ENCODE measurements around the gene ASPG.

ASPG gene

DNA sequence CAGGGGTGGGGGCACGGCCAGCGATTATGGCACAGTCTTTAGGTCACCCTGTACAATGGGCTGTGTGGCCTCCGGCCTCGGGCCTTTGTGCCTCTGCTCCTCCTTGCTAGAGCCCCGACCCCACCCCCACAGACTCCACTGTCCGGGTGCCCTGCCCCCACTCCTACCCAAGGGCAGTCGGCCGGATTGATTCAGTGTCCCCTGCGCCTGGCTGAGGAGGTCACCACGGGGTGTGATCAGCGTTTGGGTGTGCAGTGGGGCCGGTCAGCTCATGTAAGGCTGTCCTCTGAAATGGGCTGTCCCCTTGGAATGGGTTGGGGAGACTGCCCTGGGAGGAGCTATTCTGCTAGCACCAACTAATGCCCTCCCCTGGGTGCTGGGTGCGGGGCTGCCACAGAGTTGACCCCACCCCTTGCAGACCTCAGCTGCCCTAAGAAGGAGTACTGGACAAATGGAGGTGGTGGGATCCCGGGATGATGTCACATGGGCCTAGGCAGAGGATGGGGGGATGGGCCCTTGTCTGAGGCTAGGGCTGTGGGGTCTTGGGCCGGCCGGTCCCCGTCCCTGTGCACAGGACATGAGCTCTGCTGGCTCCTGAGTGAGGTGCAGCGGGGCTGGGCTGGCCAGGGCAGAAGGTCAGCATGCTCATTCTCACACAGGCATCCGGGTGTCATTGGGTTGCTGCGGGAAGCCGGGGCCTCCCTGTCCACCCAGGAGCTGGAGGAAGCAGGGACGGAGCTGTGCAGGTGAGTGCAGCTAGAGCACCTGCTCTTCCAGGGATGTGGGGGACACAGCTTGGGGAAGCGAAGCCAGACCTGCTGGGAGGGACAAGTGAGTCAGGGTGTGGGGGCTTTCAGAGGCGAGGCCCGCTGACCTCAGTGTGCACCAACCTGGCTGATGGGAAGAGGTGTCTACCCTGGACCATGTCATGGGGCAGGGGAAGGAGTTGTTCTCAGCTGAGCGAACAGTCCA lies 23.4 kb downstream of the ASPG start:
- no peak overlapping the region for H3K4me3 ChIP-seq (ENCODE audit: low read depth, low read length)
- ChIA-PET CTCF (interaction anchor here (1.3 to 1.5 kb wide), 2 partner anchors 12 to 15 kb away, joined by 4 to 5 read pairs; no protein-coding TSS in a partner anchor), POLR2A (no interaction called here)
- H3K27ac ChIP-seq (ENCODE audit: extremely low read depth, low read depth, low read length): no peak overlapping the region
- no peaks in the 10 kb centered on the region for H3K36me3 ChIP-seq (ENCODE audit: control insufficient read depth in 2 of 2, insufficient read depth in 1 of 2, low read length in 2 of 2)
- TF ChIP-seq, protein P1, sequence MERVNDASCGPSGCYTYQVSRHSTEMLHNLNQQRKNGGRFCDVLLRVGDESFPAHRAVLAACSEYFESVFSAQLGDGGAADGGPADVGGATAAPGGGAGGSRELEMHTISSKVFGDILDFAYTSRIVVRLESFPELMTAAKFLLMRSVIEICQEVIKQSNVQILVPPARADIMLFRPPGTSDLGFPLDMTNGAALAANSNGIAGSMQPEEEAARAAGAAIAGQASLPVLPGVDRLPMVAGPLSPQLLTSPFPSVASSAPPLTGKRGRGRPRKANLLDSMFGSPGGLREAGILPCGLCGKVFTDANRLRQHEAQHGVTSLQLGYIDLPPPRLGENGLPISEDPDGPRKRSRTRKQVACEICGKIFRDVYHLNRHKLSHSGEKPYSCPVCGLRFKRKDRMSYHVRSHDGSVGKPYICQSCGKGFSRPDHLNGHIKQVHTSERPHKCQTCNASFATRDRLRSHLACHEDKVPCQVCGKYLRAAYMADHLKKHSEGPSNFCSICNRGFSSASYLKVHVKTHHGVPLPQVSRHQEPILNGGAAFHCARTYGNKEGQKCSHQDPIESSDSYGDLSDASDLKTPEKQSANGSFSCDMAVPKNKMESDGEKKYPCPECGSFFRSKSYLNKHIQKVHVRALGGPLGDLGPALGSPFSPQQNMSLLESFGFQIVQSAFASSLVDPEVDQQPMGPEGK (tag by site-specific recombination; IDR thresholded peaks at IDR 0.05): 0 out of 2 replicates have a peak, but pooled peaks have one; percentile 9
- TF ChIP-seq ZIC2 (tag by site-specific recombination; IDR thresholded peaks at IDR 0.05): 0 out of 2 replicates have a peak, but pooled peaks have one; percentile 0
- no peak for TF ChIP-seq ZNF366 (tag by site-specific recombination; conservative IDR thresholded peaks at IDR 0.05)
- no peak for TF ChIP-seq ZBTB8A (tag by site-specific recombination; IDR thresholded peaks at IDR 0.05)
- H3K9me3 ChIP-seq (ENCODE audit: control insufficient read depth, insufficient read depth, low read depth, low read length): no peaks in the 10 kb centered on the region
- no peaks in the 10 kb centered on the region for H3K4me1 ChIP-seq (ENCODE audit: control insufficient read depth, insufficient read depth, low read length)

DNA sequence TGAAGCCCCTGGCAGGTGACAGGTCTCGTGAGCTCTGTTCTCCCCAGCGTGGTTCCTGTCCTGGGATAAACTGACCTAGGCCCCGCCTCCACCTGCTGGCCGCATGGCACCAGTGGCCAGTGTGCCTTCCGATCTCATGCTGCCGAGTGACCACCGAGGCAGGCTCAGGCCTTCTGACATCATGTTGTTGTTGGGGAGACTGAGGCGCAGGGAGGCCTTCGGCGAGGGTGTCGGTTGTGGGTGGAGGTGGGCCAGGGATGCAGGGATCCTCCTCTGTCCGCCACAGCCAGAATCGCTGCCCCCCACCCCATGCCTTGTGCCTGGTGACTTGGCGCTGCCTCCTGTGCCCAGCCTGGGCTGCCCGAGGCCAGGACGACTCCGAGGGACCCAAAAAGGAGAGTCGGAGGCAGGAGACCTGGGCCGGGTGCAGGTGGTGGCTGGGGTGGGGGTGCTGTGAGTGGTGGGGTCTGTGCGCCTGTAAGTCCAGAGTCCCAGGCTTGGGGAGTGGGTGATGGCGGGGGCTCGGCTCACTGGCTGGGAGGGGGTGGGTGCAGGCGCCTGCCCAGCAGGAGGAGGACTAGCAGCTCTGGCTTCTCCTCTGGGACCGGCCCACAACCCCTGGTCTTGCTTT lies 24.3 kb downstream of the ASPG start:
- POLR2A ChIA-PET: no interaction called here
- H3K27ac ChIP-seq (ENCODE audit: extremely low read depth, low read depth, low read length): no peak overlapping the region

DNA sequence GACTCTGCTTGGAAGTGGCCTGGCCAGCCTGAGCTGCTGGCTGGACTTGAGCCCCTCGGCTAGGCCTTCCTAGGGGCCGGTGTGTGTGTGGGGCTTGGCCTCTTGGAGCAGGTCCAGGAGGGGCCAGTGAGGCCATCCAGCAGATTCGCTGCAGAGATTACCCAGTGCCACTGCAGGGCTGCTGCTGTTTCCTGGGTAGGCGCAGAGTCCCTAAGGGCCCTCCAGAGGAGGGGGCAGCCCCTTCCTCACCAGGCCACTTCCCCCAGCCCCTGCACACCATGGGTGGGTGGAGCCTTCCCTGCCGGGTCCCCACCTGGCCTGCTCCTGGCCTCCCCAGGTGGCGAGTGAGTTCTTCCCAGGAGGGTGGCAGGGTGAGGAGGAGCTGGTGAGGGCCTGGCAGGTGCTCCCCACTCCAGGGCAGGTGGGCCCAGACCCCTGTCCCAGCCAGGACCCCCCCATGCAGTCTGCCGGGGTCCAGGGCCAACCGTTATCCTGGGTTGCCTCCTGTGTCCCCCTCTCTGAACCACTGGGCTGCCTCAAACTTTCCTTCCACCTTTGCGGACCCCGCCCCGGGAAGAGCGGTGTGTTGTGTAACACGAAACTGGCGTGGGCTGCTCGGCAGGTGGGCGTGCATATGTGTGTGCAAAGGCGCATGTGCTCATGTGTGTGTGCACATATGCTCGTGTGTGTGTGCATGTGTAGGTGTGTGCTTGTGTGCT lies 25.1 kb downstream of the ASPG start:
- no peak overlapping the region for H3K4me3 ChIP-seq (ENCODE audit: low read depth, low read length)
- POLR2A ChIA-PET: no interaction called here
- H3K9me3 ChIP-seq (ENCODE audit: control insufficient read depth, insufficient read depth, low read depth, low read length): no peaks in the 10 kb centered on the region
- no peaks in the 10 kb centered on the region for H3K36me3 ChIP-seq (ENCODE audit: control insufficient read depth in 2 of 2, insufficient read depth in 1 of 2, low read length in 2 of 2)
- H3K4me1 ChIP-seq (ENCODE audit: control insufficient read depth, insufficient read depth, low read length): no peaks in the 10 kb centered on the region
- no peak overlapping the region for H3K27ac ChIP-seq (ENCODE audit: extremely low read depth, low read depth, low read length)
- CTCF ChIA-PET: no interaction called here
- TF ChIP-seq ZFHX2 (tag by site-specific recombination; conservative IDR thresholded peaks at IDR 0.05) (peak; percentile 92), ZBTB48 (tag by site-specific recombination; IDR thresholded peaks at IDR 0.05) (peak; percentile 51; the same call in 1 of the 2 replicates), TRIM28 (IDR thresholded peaks at IDR 0.05; ENCODE audit: borderline replicate concordance, low read length) (no peak), ZNF530 (tag by site-specific recombination; IDR thresholded peaks at IDR 0.05; ENCODE audit: low read depth) (no peak), ZNF654 (tag by site-specific recombination; IDR thresholded peaks at IDR 0.05; ENCODE audit: low read depth) (no peak), ZBTB7A (tag by site-specific recombination; IDR thresholded peaks at IDR 0.05; ENCODE audit: low read depth) (0 out of 2 replicates have a peak, but pooled peaks have one; percentile 11), GLIS2 (tag by site-specific recombination; IDR thresholded peaks at IDR 0.05) (peak; percentile 71; the same call in 1 of the 2 replicates), ZNF112 (tag by site-specific recombination; IDR thresholded peaks at IDR 0.05) (no peak), ZIC2 (tag by site-specific recombination; IDR thresholded peaks at IDR 0.05) (peak; percentile 21; the same call in 1 of the 2 replicates), EGR2 (tag by site-specific recombination; IDR thresholded peaks at IDR 0.05; ENCODE audit: low read depth) (peak; percentile 66; the same call in 1 of the 2 replicates)
- TF ChIP-seq, protein P2, sequence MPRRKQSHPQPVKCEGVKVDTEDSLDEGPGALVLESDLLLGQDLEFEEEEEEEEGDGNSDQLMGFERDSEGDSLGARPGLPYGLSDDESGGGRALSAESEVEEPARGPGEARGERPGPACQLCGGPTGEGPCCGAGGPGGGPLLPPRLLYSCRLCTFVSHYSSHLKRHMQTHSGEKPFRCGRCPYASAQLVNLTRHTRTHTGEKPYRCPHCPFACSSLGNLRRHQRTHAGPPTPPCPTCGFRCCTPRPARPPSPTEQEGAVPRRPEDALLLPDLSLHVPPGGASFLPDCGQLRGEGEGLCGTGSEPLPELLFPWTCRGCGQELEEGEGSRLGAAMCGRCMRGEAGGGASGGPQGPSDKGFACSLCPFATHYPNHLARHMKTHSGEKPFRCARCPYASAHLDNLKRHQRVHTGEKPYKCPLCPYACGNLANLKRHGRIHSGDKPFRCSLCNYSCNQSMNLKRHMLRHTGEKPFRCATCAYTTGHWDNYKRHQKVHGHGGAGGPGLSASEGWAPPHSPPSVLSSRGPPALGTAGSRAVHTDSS (tag by site-specific recombination; IDR thresholded peaks at IDR 0.05): no peak

More for the DNA sequence above, 24.3 kb downstream of the ASPG start:
- Histone ChIP-seq H3K9me3 (ENCODE audit: control insufficient read depth, insufficient read depth, low read depth, low read length) (no peaks in the 10 kb centered on the region), H3K4me1 (ENCODE audit: control insufficient read depth, insufficient read depth, low read length) (no peaks in the 10 kb centered on the region), H3K36me3 (ENCODE audit: control insufficient read depth in 2 of 2, insufficient read depth in 1 of 2, low read length in 2 of 2) (no peaks in the 10 kb centered on the region), H3K4me3 (ENCODE audit: low read depth, low read length) (no peak overlapping the region)
- CTCF ChIA-PET: interaction anchor here (1.3 to 1.5 kb wide), 2 partner anchors 13 to 16 kb away, joined by 4 to 5 read pairs; no protein-coding TSS in a partner anchor
- TF ChIP-seq, protein P3, sequence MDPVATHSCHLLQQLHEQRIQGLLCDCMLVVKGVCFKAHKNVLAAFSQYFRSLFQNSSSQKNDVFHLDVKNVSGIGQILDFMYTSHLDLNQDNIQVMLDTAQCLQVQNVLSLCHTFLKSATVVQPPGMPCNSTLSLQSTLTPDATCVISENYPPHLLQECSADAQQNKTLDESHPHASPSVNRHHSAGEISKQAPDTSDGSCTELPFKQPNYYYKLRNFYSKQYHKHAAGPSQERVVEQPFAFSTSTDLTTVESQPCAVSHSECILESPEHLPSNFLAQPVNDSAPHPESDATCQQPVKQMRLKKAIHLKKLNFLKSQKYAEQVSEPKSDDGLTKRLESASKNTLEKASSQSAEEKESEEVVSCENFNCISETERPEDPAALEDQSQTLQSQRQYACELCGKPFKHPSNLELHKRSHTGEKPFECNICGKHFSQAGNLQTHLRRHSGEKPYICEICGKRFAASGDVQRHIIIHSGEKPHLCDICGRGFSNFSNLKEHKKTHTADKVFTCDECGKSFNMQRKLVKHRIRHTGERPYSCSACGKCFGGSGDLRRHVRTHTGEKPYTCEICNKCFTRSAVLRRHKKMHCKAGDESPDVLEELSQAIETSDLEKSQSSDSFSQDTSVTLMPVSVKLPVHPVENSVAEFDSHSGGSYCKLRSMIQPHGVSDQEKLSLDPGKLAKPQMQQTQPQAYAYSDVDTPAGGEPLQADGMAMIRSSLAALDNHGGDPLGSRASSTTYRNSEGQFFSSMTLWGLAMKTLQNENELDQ (tag by site-specific recombination; IDR thresholded peaks at IDR 0.05; ENCODE audit: low read depth): no peak
- no peak for TF ChIP-seq ZNF184 (tag by site-specific recombination; IDR thresholded peaks at IDR 0.05)
- TF ChIP-seq, protein P4, sequence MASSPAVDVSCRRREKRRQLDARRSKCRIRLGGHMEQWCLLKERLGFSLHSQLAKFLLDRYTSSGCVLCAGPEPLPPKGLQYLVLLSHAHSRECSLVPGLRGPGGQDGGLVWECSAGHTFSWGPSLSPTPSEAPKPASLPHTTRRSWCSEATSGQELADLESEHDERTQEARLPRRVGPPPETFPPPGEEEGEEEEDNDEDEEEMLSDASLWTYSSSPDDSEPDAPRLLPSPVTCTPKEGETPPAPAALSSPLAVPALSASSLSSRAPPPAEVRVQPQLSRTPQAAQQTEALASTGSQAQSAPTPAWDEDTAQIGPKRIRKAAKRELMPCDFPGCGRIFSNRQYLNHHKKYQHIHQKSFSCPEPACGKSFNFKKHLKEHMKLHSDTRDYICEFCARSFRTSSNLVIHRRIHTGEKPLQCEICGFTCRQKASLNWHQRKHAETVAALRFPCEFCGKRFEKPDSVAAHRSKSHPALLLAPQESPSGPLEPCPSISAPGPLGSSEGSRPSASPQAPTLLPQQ (tag by site-specific recombination; IDR thresholded peaks at IDR 0.05): no peak

All from HEK293 (cell line).